ENCODE data around the gene SFN.
"Not testable (repeated sequence)": the region's sequence is repeated elsewhere in the genome, so short reads cannot be mapped to it uniquely, and the experiment has no call there.

Gene SFN

GRCh38 chr1:26873097-26873496 lies 10.1 kb downstream of the SFN start:
- DNase-seq, result not testable (repeated sequence)

- no peak for DNase-seq
These were observed 11.9 kb downstream of the SFN start for GRCh38 chr1:26874896-26875295.

- no peak for DNase-seq
These were observed 14.4 kb downstream of the SFN start for GRCh38 chr1:26877326-26877725.

GRCh38 chr1:26879793-26880192 lies 16.8 kb downstream of the SFN start:
- no peak for DNase-seq

- not testable (repeated sequence) for DNase-seq
These were observed 18.7 kb downstream of the SFN start for GRCh38 chr1:26881611-26882010.

- DNase-seq, result no peak
These were observed 19.9 kb downstream of the SFN start for GRCh38 chr1:26882696-26883463.

GRCh38 chr1:26887125-26887524 lies 24.2 kb downstream of the SFN start:
- DNase-seq, result no peak

- DNase-seq, result no peak
These were observed 25.3 kb downstream of the SFN start for GRCh38 chr1:26888231-26888630.

GRCh38 chr1:26889551-26890466 lies 26.9 kb downstream of the SFN start, which contains the start of gene GPN2:
Gene GPN2 (minus strand): TSS chr1:26890283. CDS start chr1:26890096, 187 bp downstream.
- DNase-seq, result peak; percentile 70

GRCh38 chr1:26890467-26890796 lies 27.5 kb downstream of the SFN start:
- DNase-seq, result no peak

- DNase-seq, result no peak
These were observed 31.3 kb downstream of the SFN start for GRCh38 chr1:26894263-26894662.

- DNase-seq, result no peak
These were observed 34.4 kb downstream of the SFN start for GRCh38 chr1:26897351-26897750.

- peak; percentile 87 for DNase-seq
These were observed 37.3 kb downstream of the SFN start, which contains the start of gene GPATCH3 for GRCh38 chr1:26900001-26900814. Gene GPATCH3 (minus strand): TSS chr1:26900467. CDS start chr1:26900442, 25 bp downstream.

GRCh38 chr1:26900815-26901511 lies 38.0 kb downstream of the SFN start:
- no peak for DNase-seq

- no peak for DNase-seq
These were observed 44.3 kb downstream of the SFN start for GRCh38 chr1:26907071-26907917.

GRCh38 chr1:26909951-26910342 lies 47.0 kb downstream of the SFN start:
- DNase-seq, result no peak

- no peak for DNase-seq
These were observed 47.6 kb downstream of the SFN start for GRCh38 chr1:26910343-26911160.

- no peak for DNase-seq
These were observed 48.6 kb downstream of the SFN start for GRCh38 chr1:26911399-26912146.

GRCh38 chr1:26912147-26912490 lies 49.2 kb downstream of the SFN start:
- DNase-seq, result no peak

GRCh38 chr1:26913389-26913753 lies 50.4 kb downstream of the SFN start:
- no peak for DNase-seq
